ENCODE data around the gene INSL3. TPM values are rescaled to one million over a fixed set of nuclear protein-coding genes. Genes with fewer than 3 reads are reported as not detected.

The INSL3 gene
- total and polyA plus RNA-seq, 2 of the 13 experiments (the other 11 are each of a cell fraction or from before 2014, with no cell fraction given) = 0.30 TPM; not detected in 1

DNA sequence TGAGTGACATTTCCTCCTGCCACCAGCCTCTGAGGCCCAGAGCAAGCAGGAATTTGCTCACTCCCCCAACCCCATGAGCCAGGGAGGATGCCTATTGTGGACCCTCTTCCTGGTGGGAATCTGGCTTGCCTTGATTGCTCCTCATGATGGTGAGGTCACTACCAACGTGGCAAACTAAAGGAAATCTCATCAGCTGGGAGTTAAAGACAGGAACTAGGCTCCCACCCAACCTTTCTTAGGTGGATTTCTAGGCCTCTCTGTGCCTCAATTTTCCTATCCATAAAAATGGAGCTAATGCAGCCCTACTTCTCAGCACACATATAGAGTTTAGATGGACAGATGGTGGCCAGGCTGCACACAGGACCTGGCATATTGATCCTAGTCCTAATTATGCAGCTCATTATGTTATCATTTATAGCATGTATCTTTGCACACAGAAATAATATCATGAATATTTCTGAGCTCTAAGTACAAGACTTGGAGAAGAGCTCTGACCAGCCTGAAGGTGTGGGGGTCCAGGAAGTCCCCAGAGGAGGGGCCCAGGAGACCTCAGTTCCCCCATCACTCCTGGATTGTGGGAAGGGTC, 24.4 kb downstream of the INSL3 start (continued):
- TF ChIP-seq, protein P1, sequence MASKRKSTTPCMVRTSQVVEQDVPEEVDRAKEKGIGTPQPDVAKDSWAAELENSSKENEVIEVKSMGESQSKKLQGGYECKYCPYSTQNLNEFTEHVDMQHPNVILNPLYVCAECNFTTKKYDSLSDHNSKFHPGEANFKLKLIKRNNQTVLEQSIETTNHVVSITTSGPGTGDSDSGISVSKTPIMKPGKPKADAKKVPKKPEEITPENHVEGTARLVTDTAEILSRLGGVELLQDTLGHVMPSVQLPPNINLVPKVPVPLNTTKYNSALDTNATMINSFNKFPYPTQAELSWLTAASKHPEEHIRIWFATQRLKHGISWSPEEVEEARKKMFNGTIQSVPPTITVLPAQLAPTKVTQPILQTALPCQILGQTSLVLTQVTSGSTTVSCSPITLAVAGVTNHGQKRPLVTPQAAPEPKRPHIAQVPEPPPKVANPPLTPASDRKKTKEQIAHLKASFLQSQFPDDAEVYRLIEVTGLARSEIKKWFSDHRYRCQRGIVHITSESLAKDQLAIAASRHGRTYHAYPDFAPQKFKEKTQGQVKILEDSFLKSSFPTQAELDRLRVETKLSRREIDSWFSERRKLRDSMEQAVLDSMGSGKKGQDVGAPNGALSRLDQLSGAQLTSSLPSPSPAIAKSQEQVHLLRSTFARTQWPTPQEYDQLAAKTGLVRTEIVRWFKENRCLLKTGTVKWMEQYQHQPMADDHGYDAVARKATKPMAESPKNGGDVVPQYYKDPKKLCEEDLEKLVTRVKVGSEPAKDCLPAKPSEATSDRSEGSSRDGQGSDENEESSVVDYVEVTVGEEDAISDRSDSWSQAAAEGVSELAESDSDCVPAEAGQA (IDR thresholded peaks at IDR 0.05; ENCODE audit: low read depth) = no peak
- TF ChIP-seq, protein P1 (CRISPR knock-in tag; IDR thresholded peaks at IDR 0.05; ENCODE audit: borderline replicate concordance) = no peak
- TF ChIP-seq NFE2L1 (CRISPR knock-in tag; IDR thresholded peaks at IDR 0.05; ENCODE audit: borderline replicate concordance) (no peak), POGZ (CRISPR knock-in tag; IDR thresholded peaks at IDR 0.05) (no peak), HIVEP1 (CRISPR knock-in tag; IDR thresholded peaks at IDR 0.05) (0 out of 2 replicates have a peak, but pooled peaks have one; percentile 37), ZFP36 (IDR thresholded peaks at IDR 0.05; ENCODE audit: borderline replicate concordance, low read depth, low read length, partially characterized antibody) (peak; percentile 41), ZMAT3 (CRISPR knock-in tag; conservative IDR thresholded peaks at IDR 0.05) (no peak), ZNF180 (CRISPR knock-in tag; IDR thresholded peaks at IDR 0.05; ENCODE audit: borderline replicate concordance, low read depth) (no peak), ZNF629 (CRISPR knock-in tag; conservative IDR thresholded peaks at IDR 0.05) (peak; percentile 77), MAFF (IDR thresholded peaks at IDR 0.05; ENCODE audit: low read depth, low read length) (no peak), PCBP2 (optimal IDR thresholded peaks at IDR 0.05; ENCODE audit: low read depth, low read length, poor library complexity, severe bottlenecking) (no peak)
- TF ChIP-seq, protein P2, sequence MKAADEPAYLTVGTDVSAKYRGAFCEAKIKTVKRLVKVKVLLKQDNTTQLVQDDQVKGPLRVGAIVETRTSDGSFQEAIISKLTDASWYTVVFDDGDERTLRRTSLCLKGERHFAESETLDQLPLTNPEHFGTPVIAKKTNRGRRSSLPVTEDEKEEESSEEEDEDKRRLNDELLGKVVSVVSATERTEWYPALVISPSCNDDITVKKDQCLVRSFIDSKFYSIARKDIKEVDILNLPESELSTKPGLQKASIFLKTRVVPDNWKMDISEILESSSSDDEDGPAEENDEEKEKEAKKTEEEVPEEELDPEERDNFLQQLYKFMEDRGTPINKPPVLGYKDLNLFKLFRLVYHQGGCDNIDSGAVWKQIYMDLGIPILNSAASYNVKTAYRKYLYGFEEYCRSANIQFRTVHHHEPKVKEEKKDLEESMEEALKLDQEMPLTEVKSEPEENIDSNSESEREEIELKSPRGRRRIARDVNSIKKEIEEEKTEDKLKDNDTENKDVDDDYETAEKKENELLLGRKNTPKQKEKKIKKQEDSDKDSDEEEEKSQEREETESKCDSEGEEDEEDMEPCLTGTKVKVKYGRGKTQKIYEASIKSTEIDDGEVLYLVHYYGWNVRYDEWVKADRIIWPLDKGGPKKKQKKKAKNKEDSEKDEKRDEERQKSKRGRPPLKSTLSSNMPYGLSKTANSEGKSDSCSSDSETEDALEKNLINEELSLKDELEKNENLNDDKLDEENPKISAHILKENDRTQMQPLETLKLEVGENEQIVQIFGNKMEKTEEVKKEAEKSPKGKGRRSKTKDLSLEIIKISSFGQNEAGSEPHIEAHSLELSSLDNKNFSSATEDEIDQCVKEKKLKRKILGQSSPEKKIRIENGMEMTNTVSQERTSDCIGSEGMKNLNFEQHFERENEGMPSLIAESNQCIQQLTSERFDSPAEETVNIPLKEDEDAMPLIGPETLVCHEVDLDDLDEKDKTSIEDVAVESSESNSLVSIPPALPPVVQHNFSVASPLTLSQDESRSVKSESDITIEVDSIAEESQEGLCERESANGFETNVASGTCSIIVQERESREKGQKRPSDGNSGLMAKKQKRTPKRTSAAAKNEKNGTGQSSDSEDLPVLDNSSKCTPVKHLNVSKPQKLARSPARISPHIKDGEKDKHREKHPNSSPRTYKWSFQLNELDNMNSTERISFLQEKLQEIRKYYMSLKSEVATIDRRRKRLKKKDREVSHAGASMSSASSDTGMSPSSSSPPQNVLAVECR (CRISPR knock-in tag; IDR thresholded peaks at IDR 0.05; ENCODE audit: borderline replicate concordance) = no peak
- TF ChIP-seq, protein P3, sequence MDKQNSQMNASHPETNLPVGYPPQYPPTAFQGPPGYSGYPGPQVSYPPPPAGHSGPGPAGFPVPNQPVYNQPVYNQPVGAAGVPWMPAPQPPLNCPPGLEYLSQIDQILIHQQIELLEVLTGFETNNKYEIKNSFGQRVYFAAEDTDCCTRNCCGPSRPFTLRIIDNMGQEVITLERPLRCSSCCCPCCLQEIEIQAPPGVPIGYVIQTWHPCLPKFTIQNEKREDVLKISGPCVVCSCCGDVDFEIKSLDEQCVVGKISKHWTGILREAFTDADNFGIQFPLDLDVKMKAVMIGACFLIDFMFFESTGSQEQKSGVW (CRISPR knock-in tag; IDR thresholded peaks at IDR 0.05; ENCODE audit: borderline replicate concordance) = no peak
- TF ChIP-seq, protein P4, sequence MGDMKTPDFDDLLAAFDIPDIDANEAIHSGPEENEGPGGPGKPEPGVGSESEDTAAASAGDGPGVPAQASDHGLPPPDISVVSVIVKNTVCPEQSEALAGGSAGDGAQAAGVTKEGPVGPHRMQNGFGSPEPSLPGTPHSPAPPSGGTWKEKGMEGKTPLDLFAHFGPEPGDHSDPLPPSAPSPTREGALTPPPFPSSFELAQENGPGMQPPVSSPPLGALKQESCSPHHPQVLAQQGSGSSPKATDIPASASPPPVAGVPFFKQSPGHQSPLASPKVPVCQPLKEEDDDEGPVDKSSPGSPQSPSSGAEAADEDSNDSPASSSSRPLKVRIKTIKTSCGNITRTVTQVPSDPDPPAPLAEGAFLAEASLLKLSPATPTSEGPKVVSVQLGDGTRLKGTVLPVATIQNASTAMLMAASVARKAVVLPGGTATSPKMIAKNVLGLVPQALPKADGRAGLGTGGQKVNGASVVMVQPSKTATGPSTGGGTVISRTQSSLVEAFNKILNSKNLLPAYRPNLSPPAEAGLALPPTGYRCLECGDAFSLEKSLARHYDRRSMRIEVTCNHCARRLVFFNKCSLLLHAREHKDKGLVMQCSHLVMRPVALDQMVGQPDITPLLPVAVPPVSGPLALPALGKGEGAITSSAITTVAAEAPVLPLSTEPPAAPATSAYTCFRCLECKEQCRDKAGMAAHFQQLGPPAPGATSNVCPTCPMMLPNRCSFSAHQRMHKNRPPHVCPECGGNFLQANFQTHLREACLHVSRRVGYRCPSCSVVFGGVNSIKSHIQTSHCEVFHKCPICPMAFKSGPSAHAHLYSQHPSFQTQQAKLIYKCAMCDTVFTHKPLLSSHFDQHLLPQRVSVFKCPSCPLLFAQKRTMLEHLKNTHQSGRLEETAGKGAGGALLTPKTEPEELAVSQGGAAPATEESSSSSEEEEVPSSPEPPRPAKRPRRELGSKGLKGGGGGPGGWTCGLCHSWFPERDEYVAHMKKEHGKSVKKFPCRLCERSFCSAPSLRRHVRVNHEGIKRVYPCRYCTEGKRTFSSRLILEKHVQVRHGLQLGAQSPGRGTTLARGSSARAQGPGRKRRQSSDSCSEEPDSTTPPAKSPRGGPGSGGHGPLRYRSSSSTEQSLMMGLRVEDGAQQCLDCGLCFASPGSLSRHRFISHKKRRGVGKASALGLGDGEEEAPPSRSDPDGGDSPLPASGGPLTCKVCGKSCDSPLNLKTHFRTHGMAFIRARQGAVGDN (CRISPR knock-in tag; IDR thresholded peaks at IDR 0.05) = peak; percentile 19; the same call in 1 of the 2 replicates
